NCI-H2171 (cell line): ENCODE data around the gene MAST4.

Experiments
- DNase-seq: peaks from one replicate; lab custom pipeline; 2025; lab: John Stamatoyannopoulos, UW

Gene MAST4

DNA sequence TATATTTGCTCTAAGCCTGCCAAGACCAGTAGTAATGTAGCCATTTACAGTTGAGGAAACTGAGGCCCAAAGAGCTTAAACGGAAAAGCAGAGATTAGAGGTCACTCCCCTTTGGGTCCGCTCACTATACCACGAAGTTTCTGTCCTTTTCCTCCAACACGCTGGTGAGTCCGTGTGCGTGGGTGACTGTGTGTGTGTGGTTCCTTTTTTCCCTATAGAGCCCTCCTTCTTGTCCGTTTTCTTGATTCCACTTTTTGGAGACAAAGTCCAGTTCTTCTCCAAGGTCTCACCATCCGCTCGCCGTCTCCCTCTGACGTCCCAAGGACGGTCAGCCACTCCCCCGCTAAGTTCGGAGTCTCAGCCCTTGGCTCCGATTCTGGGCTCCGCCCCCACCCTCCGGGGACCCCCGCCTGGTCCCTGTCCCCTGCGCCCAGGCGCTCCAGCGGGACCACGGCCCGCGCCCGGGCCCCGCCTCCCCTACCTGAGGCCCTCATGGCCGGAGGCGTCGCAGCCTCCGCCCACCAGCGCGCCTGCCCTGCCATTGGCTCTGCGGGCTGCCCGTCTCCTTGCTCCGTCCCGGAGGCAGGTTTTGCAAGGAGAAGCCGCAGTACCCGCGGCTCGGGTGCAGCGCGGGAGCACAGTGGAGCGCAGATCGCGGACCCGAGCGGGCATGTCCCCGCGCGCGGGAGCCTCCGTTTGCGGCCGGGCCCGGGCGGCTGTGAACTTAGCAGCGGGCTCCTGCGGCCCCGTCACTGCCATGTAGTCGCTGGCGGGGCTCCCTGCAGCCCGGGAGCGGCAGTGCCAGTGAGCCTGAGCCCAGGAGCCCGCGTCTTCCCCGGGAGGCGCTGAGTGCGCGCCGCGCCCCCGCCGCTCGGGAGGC, at the start of gene MAST4:
TSS of gene MAST4 (plus strand) at position 638 of the 880 bp plus-strand sequence. CDS start 263 bp downstream, outside the sequence.
- DNase-seq = peak; percentile 58

DNA sequence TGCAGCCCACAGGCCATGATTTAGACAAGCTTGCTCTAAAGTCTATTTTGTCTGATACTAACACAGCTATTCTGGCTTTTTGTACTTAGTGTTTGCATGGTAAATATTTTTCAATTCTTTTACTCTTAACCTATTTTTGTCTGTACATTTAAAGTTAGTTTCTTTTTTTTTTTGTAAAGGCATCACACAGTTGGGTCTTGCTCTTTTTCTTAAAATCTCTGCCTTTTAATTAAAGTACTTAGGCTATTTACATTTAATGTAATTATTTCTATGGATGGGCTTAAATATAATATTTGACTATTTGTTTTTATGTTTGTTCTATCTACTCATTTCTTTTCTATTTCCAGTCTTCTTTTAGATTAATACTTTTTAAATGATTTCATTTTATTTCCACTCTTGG, 49.7 kb upstream of the MAST4 start:
- DNase-seq = no peak

DNA sequence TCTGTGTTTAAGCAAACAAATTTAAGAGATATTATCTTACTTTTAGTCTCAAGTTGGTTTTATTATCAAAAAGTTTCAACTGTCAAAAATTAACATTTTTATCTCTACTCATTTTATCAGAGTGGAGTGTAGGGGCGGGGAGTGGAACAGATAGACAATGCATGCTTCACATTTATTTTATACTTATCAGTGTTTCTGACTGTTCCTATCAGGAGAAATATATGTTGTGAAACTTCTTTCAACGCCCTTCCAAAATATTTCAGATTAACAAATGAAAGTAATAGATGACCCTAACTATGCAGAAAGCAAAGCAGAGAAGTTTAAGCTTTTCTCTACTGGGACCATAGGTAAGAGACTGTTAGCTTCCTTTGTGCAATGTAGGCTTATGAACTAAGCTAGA, 44.9 kb upstream of the MAST4 start:
- no peak for DNase-seq

DNA sequence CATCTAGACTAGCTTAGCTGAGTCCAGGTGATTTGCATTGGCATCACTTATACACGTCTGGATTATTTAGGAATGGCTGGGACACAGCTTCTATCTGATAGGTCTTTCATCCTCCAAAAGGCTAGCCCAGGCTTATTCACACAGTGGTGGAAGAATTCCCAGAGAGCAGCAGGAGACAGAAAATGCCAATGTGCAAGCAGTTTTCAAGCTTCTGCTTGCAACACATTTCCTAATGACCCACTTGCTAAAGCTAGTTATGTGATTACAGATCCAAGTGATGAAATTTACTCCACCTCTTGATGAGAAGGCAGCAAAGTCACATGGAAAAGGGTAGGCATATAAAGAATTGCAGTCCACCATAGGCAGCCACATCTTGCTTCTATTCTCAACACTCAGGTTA, 44.2 kb upstream of the MAST4 start:
- no peak for DNase-seq

DNA sequence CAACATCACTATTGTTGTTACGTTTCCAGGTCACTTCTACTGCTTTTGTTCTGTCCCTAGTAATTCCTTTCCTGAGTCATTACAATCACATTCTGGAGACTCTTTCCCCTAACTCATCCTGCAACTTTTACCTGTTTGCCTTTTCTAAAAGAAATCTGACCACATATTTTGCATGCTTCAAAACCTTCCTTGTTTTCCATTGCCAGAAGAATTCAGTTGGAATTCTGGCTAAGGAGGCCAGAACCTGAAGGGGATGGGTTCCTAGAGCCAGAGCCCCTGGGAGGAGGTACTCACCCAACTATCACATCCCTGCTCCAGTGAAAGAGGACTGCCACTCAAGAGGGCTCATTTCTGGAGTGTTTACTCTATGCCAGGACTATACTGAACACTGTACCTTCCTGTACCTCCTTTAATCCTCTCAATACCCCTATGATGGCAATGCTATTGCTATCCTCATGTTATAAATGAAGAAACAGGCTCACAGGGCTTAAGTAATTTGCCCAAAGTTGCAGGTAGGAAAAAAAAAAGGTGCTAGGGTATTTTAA, 42.8 kb upstream of the MAST4 start:
- DNase-seq = no peak

DNA sequence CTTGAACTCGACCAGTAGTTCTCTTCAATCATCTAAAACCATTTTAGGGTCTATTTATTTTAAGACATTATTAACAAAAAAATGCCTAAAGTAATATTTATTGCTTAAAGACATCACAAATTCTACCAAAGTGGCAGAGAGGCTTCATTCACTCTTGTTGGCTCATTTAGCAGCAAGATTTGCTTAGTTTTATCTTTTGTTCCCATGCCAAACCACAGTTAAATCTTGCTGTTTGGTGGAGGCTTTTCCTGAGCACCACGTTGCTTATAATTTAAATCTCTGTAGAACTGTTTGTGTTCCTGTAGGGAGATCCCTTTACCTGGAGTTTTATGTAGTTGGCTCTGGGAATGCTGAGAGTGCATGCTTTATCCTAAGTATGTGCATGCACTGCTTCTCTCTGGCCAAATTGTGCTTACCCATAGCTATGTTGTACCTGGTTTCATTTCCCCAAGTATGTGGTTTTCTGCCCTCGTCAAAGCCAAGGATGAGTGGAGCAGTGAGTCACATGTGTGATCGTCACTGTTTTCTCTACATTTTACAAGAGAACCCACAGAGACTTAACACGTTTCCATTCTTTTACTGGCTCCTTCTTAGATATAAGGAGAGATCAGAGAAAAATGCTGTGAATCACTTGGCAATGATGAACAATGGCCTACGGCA, 42.1 kb upstream of the MAST4 start:
- no peak for DNase-seq

DNA sequence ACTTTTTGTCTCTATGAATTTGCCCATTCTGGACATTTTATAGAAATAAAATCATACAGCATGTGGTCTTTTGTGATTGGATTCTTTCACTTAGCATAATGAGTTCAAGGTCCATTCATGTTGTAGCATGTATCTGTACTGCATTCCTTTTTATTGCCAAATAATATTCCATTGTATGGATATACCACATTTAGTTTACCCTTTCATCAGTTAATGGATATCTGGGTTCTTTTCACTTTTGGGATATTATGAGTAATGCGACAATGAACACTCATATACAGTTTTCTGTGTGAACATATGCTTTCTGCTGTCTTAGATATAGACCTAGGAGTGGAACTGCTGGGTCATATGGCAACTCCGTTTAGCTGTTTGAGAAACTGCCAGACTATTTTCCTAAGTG, 41.3 kb upstream of the MAST4 start:
- no peak for DNase-seq

DNA sequence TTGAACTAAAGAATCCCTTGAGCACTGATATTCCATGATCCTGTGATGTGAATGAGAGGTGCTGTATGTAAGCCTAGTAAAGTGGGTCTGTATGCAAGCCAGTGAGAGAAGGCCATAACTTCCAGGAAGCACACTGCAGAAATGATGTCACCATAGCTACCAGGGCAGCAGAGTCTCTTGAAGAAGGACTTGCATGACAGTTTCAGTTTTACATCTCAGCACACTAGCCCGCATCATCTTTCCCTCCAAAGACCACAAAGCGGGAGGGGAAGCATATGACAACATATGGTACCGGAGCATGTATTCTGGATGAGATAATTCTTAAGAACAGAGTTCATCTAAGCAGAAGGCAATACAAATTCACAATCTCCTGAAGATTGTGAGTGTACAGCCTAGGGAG, 37.6 kb upstream of the MAST4 start:
- no peak for DNase-seq

DNA sequence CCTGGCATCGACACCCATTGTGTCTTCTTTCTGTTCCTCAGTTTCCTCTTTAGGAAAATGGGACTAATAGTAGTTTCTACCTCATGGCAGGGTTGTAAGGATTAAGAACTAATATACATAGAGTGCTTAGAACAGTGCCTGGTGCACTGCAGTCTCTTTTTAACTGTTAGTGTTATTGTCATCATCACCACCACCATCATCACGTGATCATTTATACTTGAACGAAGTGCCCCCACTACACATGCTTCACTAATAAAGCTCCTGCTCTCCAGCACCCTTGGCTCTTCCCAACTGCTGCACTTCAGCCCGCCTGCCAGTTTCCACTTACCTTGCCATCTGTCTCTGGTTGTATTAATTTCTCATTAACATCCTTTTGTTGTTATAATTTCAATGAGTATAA, 35.8 kb upstream of the MAST4 start:
- peak; percentile 52 for DNase-seq

DNA sequence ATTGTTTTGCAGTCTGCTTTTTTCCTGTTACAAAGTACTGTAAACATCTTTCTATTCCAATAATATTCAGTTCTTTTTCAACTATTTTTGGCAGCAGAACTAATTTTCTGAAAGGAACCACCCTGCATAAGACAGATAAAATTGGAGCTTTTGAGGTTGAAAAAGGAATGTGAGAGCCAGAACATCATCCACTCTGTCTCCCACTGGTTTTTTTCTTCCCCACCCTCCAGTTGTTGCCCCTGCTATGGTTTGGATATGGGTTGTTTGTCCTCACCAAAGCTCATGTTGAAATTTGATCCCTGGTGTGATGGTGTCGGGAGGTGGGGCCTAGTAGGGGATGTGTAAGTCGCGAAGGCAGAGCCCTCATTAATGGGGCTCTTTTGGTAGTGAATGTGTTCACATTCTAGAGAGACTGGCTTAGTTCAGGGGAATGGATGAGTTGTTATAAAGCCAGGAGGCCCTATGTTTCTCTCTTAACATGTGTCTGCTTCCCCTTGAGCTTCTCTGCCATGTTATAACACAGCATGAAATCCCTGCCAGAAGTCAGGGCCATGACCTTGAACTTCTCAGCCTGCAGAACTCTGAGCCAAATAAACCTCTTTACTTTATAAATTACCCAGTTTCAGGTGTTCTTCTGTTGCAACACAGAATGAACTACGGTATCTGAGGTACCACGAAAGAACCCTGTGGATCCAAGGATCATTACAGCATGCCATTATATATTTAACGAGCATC, 34.8 kb upstream of the MAST4 start:
- no peak for DNase-seq

DNA sequence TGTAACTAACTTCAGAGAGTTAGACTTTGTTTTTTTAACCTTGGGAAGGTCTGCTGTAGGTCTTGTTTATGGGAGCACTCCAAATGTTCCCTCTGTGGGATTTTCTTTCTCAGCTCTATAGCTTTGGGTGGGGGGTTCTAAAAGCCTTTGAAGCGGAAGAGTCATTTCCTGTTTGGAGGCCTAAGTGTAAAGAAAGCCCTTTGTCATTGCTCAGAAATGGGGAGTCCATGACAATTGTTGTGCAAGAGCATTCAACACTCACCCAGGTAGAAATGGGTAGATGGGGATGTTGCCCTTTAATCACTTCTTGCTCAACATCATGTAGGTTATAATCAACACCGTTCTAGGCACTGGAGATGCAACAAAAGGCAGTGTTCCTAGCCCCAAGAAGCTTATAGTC, 30.3 kb upstream of the MAST4 start:
- DNase-seq = no peak

DNA sequence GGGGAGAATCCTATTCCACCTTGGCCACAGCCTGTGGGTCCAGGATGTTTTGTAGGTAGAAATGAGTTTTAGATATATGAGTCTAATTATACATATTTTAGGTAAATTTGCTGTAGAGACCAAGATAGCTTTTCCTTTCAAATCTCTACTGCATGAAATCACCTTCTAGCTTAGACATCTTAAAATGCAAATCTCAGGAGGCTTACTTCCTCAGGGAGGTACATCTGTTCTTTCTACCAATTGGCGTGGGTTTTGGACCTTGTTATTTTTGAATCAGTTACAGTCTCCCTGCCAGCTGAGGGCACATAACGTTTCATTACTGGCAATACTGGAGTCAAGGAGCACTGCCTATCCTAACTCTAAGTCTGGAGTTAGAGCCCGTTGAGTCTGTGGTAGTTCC, 28.7 kb upstream of the MAST4 start:
- DNase-seq = no peak

DNA sequence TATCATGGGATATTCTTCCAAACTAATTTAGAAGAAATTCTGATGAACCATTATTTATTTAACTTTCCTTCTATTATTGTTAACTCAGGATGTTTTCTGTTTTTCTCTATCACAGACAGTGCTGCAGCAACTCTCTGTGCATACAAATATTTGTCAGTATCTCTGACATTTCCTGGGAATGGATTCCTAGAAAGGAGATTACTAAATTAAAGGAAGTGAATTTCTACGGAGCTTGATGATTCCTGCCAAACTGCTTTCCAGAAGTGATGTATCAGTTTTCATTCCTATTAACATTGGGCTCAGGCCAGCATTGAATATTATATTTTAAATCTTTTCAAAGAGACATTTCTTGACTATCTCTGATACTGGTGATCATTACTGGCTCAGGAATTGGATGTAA, 26.0 kb upstream of the MAST4 start:
- DNase-seq = no peak

DNA sequence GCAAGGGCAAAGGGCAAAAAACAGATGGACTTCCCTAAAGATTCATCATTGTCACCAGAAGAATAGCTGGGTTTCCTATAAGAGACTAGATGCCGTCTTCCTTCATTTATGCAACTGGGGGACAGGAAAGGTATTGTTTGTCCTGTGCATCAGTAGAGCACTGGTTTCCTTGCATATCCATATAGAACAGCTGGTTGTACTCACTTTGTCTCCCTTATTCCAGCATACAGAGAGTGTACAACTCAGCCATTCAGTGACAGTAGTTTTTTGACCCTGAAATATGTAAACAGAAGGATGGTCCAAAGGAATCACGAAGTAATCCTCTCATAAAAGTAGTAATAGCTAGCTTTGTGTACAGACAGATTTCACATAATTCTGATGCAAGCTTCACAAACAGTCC, 22.5 kb upstream of the MAST4 start:
- DNase-seq = no peak

DNA sequence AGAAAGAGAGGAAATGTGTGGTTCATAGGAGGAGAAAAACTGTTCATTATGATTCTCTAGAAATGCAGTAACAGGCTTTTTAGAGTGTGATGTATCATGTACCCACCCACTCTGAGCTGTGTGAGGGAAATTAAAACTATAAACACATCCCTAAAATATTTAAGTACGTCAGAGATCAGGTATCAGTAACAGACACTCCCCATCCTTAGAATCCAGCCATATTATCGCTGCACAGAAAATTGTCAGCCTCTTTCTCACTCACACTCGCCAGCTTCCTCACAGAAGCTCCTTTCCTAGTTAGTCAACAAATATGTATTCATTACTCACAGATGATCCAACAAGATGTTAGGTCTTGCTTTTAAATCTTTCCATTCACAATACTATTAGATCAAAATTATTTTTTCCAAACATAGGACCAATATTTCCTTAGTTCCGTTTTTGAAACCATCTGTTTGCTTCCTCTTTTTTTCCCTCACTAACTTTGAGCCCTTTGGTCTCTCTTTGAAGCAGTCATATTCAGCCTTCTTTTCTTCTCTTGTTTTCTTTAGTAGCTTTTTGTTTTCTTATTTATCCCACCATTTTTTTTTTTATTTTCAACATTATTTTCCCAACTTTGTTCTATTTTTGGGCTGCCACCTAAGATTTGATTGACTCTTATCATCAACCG, 13.6 kb upstream of the MAST4 start:
- no peak for DNase-seq

DNA sequence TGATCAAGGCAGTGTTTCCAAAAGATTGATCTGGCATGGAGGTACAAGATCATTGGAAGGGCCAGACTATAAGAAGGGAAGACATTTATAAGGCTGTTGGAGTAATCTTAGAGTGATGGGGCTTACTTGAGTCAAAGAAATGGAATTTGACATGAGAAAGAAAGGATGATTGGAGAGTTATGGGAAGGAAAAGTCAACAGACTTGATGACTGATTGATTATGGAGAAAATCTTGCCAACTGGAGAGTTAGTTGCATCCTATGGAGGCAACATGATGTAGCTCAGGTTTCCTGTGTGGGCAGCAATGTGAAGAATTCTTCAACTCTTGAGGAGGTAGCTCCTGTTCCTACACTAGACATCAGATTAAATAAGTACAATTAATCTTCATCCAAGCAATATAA, 10.9 kb upstream of the MAST4 start:
- no peak for DNase-seq

DNA sequence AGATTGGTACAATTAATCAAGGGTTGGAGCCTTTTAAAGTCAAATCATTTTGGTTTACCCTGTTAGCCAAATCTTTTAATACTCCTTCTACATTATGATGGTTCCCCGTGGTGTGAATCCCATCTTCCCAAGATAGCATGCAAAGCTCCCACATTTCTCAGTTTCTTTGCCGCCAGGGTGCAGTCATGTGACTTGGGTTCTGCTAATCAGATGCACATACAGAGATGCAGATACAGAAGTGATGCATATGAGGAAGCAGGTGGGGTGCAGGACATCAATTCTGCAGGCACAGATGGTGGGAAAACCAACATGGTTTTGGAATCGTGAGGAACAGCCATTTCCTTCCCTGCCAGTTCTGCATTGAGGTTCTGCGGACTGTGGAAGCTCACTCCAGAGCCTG, 8.4 kb upstream of the MAST4 start:
- DNase-seq = no peak

DNA sequence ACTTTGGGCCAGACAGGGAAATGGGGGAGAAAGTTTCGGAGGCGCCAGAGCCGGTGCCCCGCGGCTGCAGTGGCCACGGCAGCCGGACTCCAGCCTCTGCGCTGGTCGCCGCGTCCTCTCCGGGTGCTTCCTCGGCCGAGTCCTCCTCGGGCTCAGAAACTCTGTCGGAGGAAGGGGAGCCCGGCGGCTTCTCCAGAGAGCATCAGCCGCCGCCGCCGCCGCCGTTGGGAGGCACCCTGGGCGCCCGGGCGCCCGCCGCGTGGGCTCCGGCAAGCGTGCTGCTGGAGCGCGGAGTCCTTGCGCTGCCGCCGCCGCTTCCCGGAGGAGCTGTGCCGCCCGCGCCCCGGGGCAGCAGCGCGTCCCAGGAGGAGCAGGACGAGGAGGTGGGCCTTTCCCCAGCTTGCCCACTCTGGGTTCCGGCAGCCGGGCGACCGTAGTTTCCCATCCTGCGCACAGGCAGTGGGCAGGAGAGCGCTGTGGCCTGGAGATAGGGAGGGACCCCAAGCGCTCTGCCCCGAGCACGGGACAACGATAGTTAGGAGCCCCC, 516 bp downstream of the MAST4 start:
- DNase-seq = peak; percentile 7

DNA sequence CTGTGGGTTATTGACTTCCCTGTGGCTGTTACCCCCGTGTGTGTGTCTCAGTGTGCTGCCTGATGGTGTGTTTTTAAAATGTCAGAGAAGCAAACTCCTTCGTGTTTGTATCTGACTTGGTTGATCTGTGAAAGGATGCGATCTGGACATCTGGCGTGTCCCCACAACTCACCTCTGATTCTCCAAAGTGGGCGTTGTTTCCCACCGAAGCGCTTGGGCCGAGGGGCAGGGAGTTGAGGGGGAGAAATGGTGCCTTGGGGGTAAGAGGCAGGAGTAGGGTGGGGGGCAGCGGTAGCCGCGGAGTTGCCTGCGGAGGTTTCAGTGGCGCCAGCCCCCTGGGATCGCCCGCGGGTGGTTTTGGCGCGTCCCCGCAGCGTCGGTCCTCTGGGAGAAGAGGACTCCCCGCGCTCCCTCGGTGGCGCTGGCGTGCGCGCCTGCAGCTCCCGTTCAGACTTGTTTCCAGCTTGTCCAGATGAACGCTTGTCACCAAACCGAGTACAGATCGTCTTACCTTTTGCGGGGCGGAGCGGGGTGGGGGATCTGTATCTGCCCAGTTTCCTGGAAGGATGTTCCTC, 1.1 kb downstream of the MAST4 start:
- DNase-seq = peak; percentile 45

DNA sequence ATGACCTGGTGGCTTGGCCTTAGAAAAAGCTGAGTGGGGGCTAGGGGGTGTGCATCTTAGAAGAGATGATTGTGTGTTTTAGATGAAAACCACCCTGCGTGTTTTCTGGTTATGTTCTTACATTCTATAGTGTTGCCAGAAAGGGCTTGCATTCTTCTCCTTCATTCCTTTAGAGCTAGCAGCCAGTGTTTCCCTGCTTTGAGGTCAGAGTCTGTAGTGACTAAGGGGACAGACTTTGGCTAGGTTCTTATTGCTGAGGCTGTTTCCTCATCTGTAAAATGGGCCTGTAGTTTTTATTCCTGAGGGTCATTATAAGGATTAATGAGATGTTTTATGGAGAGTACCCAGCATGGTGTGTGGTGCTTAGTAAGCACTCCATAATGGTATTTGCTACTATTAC, 6.4 kb downstream of the MAST4 start:
- no peak for DNase-seq

DNA sequence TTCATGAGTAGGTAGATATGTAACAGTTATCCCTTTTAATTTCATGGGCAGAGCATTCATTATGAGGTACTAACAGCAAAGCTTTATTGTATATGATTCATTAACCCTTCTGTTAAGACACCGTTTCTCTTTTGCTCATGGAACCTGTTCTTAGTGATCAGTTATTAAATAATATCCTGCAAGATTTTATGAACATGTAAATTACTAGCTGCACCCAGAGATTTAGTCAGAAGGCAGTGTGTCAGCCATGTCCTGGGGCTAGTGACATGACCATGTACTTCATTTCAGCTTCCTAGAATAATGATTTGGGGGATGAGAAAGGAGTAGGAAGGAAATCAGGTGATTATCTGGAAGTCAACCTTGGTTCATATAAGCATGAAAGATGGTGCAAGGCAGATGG, 7.0 kb downstream of the MAST4 start:
- no peak for DNase-seq
